ENCODE measurements around the gene LRMDA.

LRMDA gene

DNA sequence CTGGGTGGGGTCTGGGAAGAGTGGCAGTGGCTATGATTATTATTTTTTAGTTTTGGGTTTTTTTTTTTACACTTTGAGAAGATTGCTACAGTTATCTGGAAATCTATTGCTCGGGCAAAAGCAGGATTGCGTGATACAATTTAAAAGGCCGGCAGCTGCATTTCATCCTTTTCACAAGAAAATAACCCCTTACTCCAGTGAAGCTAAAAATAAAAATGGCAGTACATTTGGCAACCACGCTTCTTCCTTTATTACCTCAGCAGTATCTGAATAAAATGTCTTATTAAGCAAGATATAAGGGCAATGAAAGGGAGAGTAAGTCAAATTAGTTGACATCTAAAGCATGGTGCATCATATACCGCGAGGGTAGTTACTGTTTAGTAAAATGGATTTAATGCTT, 496.8 kb downstream of the LRMDA start:
- no peak for DNase-seq (ENCODE audit: low read depth)

DNA sequence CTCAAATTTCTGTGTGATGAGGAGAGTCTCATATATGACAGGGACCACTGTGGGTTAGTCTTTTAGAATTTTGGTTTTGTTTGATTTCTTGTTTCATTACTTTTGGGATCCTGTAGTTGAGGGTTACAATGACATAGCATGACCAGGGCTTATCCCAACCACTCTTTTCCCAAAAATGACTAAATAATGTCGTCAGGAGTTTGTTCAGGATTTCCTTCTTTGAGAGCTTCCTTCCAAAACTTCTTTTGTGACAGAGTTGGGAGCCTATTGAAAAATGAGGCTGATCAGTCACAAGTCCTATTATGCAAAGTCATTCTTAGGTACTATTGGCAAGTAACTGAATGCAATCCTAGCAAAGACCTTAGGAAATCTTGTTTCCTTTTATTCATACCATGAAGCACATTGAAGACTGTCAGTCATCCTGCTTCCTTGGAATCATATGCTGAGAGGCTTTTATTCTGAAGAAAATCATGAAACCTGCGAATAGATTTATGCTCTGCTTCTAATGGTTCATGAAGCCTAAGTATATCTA, 498.3 kb downstream of the LRMDA start:
- H3K4me3 ChIP-seq (ENCODE audit: low read depth, low read length), result no peak overlapping the region
- no peak for DNase-seq (ENCODE audit: low read depth)

More for the DNA sequence above, 496.8 kb downstream of the LRMDA start:
- no peak overlapping the region for H3K4me3 ChIP-seq (ENCODE audit: low read depth, low read length)

DNA sequence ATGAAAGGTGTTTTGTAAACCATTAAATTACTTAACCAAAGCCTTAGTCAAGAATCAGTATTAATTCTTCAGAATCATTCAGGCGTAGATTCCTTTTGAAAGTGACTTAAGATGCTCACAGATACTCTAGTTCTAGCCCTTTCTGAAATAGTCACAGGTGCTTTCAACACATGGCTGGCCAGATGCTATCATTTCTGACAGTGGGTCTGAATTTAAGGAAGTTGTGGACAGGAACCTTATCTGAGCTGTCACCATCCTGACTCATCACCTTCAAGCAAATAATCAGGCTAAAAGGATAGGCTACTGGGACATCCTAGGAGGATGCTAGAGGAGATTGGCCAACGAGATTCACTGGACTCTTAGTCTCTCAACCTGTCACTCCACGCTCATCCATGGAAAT, 501.5 kb downstream of the LRMDA start:
- DNase-seq (ENCODE audit: low read depth), result no peak
- no peak overlapping the region for H3K4me3 ChIP-seq (ENCODE audit: low read depth, low read length)

DNA sequence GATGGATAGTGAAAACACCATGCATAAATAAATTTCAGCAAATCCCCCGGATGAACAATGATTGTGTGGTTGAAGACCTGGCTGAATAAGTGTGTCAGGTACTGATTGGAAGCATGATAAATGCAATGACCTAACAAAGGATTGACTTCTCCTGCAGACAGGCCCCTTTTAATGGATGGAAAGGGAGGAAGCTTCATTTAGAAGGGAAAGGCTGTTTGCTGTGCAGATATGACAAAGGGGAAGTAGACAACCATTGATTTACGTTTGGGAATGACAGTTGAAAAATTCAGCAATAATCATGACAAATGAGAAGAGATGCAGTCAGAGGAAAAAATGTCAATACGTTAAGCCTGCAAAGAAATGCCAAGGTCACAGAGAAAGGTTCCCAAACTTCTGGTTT, 503.8 kb downstream of the LRMDA start:
- DNase-seq (ENCODE audit: low read depth), result no peak
- H3K4me3 ChIP-seq (ENCODE audit: low read depth, low read length), result no peak overlapping the region

DNA sequence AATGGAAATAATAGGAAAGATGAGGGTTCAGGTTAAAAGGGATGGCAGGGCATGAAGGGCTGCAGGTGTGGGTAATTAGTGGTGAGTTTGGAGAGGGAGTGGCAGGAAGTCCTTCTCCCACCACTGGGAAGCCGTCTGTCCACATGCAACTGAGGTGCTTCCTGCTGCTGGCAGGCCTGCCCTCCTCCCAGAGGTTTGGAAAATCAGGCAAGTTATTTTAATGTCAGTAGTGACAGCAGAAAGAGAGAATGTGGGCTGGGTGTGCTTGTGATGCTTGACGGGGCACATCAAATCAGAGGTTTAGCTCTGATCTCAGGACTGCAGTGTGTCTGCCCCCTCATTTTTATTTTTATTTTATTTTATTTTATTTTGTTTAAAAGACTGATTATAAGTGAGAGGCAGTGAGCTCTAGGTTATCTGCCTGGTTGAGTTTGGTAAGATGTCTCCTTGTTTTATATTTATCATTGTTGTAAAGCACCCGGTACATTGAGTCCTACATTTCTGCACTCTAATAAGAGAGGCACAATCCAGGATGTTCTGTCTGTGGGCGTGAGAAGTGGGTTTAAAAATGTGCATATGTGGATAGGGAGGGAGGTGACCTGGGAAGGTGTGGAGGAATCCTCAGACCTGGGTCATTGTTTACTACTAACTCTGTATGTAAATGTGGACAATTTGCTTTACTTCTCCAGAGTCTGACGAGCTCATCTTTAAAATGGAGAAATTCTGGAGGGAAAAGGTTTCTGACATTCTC, 504.4 kb downstream of the LRMDA start:
- no peak overlapping the region for H3K4me3 ChIP-seq (ENCODE audit: low read depth, low read length)
- no peak for DNase-seq (ENCODE audit: low read depth)

DNA sequence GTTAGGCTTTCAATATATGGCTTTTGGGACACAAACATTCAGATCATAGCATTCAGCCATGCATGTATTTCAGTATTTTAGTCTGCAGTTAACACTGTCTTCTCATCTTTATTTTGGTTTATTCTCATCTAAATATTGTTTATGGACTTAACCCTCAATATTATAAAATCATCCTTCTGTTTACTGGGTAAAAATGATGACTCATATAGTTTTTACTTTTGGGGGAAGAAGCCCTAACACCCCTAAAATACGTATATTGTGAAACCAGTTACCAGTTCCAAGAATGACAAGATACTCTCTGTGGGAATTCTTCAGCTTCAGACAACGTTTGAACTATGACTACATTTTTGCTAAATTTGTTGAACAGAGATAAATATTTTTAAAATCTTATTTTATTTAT, 505.4 kb downstream of the LRMDA start:
- H3K4me3 ChIP-seq (ENCODE audit: low read depth, low read length), result no peak overlapping the region
- no peak for DNase-seq (ENCODE audit: low read depth)

DNA sequence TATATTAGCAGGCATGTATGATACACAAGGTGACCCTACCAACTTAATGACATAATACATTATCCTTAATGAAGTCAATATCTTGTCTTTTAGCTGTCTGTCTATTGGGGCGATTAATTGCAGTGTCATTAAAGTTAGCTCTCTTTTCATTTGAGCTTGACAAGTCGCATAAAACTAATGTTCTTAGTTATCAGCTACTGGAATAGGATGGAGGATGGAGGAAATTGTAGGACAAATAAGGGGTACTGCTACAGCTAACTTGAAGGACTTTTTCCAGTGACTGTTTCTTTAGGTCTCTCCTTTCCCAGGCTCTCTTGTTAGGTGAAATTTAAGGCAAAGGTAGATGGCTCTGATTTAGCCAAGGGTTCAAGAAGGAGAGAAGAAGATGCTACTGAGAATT, 506.4 kb downstream of the LRMDA start:
- no peak for DNase-seq (ENCODE audit: low read depth)
- H3K4me3 ChIP-seq (ENCODE audit: low read depth, low read length), result no peak overlapping the region

DNA sequence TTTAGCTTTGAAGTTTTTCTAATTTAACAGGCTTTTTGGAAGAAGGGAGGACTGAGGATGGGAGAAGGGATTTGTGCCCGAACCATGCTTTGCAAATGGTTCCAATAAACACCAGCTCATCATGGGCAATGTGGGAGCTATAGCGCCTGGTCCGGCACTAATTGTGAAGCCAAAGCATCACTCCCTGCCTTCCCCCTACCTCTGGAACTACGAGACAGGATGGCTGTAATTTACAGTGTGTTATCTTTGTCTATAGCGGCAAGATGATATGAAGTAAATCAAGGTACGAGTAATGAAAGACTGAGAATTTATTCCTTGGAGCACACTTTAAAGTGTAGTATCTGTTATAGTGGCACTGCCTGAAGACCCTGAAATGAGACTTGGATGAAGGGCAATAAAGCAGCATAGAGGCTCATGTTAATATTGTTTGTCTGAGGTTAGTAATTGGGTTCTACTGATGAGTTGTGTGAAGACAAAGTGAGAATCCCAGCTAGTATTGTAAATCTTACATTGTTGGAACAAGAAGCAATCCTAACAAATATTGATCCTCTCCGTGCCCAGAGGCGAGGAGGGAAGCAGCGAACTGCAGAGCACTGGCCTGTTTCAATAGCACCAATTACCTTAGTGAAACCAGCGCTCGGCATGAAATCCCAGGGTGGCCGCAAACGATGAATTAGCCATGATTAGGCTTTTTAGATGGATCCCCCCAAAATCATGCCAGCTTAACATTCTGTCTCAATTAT, 507.1 kb downstream of the LRMDA start:
- DNase-seq (ENCODE audit: low read depth), result no peak
- H3K4me3 ChIP-seq (ENCODE audit: low read depth, low read length), result no peak overlapping the region

DNA sequence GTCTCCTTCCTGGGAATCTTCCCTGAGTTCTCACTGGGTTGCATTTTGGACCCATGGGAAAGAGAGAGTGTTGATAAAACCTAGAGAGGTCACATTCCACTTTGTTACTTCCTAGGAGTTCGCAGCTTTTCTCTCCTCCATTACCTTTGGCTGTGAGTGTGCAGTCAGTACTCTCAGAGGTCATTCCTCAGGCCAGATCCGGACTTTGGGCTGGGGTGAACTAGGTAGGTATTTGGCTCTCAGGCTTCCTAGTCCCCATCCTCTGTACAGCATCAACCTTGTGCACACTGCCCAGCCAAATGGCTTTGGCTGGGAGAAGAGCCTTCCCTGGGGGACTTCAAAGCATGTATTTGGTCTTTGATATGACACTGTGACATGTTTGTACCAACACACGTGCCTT, 508.1 kb downstream of the LRMDA start:
- no peak for DNase-seq (ENCODE audit: low read depth)
- H3K4me3 ChIP-seq (ENCODE audit: low read depth, low read length), result no peak overlapping the region

DNA sequence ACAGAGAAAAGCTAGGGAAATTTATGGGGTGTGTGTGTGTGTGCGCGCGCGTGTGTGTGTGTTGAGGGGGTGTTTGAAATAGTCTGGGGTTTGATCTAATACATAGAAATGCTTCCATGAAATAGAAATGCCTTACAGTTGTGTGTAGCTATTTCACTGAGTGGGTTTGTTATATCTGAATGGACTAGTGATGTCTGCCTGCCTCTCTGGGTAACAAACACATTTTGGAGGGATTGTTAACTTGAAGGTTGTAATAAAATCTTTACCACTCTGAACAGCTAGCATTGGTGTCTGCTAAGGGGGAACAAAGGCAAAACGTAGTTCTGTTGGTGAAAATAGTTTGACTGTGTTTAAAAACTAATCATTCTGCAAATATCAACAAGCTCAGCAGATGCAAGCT, 509.3 kb downstream of the LRMDA start:
- no peak overlapping the region for H3K4me3 ChIP-seq (ENCODE audit: low read depth, low read length)
- DNase-seq (ENCODE audit: low read depth), result no peak

DNA sequence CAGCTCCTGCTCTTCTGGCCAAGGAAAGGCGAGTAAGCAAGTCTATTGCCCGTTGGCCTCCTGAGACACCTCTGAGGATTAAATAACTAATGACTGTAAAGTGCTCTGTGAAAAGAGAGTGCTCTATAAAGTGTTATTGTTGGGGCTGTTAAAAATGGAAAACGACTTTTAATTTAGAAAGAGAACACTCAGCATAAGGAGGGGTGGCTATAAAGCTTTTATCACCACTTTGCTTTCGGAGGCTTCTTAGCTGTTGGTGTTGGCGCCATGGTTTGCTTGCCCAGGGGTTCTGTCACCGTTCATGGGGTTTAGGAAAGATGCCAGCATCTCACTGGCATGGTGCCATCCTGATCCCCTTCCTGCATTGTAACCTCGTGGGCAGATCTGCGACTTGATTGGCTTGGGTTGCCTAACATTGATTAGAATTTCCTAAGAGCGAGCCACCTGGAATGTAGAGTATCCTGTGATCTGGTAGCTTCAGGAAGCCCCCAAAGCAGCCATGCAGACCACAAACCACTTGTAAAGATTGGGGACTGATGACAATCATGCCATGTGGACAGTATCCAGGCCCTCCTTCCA, 509.9 kb downstream of the LRMDA start:
- H3K4me3 ChIP-seq (ENCODE audit: low read depth, low read length), result no peak overlapping the region

DNA sequence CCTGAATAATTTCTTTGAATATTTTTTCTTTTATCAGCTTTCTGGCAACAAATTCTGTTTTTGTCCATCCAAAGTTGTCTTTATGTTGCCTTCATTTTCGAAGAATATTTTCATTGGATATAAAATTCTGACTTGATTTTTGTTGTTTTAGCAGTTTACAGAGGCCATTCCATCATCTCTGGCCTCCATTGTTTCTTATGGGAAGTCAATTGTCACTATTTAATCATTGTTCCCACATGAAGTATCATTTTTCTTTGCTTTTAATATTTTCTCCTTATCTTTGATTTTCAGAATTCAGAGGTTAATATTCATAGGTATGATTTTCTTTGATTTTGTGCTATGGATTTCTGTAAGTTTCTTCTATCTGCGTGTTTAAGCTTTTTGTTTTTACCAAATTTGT, 512.6 kb downstream of the LRMDA start:
- no peak for DNase-seq (ENCODE audit: low read depth)
- no peak overlapping the region for H3K4me3 ChIP-seq (ENCODE audit: low read depth, low read length)

More for the DNA sequence above, 509.9 kb downstream of the LRMDA start:
- DNase-seq (ENCODE audit: low read depth), result no peak

DNA sequence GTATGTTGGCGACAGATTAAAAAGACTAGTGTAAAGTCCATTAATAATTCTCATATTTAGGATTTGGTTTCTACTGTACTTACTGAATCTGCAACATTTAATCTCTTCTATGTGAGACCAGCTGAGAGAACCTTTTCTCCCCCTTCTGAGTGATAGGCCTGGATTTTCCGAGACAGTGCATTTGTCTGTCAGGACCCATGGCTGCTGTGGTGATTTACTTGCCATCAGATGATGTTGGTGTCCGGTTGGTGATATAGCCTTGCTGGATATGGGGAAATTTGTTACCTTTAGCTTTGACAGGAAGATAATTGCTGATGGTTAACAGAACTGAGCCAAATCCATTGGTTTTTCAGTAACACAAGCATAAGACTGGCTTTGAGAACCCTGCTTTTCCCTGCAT, 517.2 kb downstream of the LRMDA start:
- DNase-seq (ENCODE audit: low read depth), result no peak
- no peak overlapping the region for H3K4me3 ChIP-seq (ENCODE audit: low read depth, low read length)

DNA sequence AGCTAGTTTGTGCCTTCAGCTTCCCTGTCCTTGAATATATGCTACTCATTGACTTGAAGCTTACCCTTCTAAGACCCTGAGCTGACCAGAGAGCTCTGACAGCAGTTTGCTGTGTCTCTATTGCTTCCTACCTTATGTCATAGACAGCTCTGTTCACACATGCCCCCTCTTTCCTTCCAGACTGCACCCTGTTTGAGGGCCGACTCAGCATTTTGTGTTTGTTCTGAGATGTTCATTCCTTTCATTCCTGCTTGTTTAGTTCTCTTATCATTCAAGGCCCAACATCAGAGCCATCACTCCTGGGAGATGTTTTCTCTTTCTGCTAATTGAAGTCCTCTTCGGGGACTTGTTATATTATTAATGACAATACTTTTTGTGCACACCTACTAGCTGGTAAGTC, 518.9 kb downstream of the LRMDA start:
- H3K4me3 ChIP-seq (ENCODE audit: low read depth, low read length), result no peak overlapping the region
- no peak for DNase-seq (ENCODE audit: low read depth)

DNA sequence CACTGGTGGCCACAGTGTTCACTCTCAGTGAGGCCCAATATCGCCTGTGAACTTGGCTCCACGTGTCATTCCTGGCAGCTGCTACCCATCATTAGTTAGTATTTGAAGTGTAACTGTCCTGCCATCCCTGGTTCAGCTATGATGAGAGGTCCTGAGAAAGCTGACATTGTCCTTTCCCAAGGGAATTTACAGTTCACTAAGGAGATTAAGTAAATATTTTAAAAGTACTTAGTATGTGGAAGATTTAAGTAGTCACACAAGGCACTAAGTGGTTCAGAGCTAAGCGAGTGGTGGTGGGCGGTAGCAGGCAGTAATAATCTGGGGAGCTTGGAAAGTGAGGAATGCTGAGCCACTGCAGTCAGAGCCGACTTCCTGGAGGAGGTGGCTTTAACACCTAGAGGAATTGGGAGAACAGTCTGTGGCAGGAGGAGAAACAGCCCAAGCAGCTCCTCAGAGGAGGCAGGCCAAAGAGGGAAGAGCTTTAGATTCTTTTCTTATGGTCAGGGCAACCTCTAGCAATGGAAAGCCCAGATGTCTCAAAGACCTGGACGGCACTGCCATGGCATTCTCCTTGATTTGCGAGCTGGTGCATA, 519.7 kb downstream of the LRMDA start:
- DNase-seq (ENCODE audit: low read depth), result no peak

DNA sequence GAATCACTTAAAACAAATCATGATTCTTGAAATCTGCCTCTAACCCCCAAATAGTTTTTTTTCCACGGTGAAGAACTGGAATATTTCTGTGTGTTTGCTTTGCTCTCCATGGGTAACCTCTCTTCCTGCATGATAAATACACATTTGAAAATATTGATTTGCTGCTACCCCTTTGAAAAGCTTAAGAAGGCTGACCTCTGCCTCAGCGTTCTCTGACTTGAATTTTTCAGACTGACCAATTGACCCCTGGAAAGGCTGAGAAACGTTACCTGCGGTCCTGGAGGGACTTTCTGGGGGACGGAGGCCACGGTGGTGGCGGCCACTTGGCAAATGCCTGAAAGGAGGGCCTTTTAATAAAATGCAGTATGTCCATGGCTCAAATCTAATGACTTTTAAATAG, 520.2 kb downstream of the LRMDA start:
- no peak for DNase-seq (ENCODE audit: low read depth)

More for the DNA sequence above, 519.7 kb downstream of the LRMDA start:
- no peak overlapping the region for H3K4me3 ChIP-seq (ENCODE audit: low read depth, low read length)

DNA sequence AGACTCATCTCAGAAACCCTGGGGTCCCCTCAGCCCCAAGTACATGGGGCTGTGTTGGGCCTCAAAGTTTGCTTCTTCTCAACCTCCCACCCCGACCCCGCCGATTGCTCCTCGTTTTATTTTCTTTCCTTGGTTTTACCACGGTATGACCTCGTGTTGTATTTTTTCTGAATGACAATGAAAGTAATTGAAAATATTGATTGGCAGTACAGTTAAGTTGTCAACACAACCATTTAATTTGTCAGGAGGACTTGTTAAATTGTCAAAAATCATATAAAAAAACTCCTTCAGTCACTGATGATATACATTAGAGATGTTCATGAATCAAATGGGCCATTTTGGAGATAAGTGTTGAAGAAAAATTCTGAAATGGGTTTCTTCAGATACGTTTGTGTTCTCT, 520.7 kb downstream of the LRMDA start:
- no peak for DNase-seq (ENCODE audit: low read depth)
- no peak overlapping the region for H3K4me3 ChIP-seq (ENCODE audit: low read depth, low read length)

More for the DNA sequence above, 520.2 kb downstream of the LRMDA start:
- no peak overlapping the region for H3K4me3 ChIP-seq (ENCODE audit: low read depth, low read length)

DNA sequence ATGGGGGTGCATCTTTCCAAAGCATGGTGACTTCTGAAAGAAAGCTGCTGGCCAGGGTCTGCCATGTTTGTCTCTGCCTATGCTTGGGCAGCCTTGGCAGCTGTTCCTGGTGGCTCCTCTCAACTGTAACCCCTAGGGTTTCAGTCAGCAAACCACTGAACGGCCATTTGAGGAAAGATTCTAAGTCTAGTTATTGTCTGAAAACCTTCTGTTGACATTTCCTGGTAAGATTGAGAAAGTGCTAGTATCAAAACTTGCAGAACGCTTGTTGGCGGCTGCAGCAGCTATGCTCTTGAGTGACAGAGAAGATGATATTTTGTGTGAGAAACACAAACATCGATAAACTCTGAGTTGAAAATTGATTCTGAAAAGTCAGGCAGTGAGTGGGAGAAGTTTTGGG, 523.1 kb downstream of the LRMDA start:
- no peak for DNase-seq (ENCODE audit: low read depth)
- no peak overlapping the region for H3K4me3 ChIP-seq (ENCODE audit: low read depth, low read length)

DNA sequence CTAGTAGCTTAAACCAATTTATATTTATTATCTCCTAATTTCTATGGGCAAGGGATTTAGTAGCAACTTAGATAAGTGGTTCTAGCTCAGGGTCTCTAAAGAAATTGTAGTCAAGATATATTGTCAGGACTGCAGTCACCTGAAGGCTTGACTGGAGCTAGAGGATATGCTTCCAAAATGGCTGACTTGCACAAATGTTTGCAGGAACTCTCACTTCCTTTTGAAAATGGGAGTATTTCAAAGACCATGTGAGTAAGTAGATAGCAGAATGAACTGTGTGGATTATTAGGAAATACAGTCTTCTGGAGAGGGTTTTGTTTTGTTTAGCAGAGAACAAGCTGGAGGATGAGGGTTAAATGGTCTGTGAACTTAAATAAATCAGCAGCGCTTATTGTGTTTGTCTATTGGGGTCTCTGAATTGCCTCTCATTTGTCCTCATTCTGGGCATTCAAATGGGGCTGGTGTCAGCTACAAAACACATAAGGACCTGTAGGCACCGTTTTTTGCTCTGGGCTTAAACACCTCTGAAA, 524.6 kb downstream of the LRMDA start:
- no peak for DNase-seq (ENCODE audit: low read depth)
- H3K4me3 ChIP-seq (ENCODE audit: low read depth, low read length), result no peak overlapping the region

DNA sequence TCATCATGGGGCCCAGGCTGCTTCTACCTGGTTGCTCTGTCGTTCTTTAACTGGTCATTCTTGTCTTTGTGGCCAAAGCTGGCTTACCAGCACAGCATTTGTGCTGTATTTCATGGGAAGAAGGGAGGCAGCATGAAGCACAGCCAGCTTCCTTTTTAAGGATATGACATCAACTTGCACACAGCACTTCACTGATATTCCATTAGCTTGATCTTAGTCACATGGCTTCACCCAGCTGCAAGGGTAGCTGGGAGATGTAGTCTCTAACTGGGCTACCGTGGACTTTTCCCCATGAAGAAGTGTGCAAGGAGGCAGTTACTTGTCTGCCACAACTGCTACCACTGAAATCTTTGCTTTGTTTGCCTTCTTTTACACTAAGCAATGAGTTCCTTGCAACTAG, 525.2 kb downstream of the LRMDA start:
- no peak for DNase-seq (ENCODE audit: low read depth)

More for the DNA sequence above, 525.2 kb downstream of the LRMDA start:
- no peak overlapping the region for H3K4me3 ChIP-seq (ENCODE audit: low read depth, low read length)

Measured in skeletal muscle cell (primary cell).